ENCODE data around the gene ARID2. TPM values are rescaled to one million over a fixed set of nuclear protein-coding genes. Genes with fewer than 3 reads are reported as not detected.

The ARID2 gene
- total RNA-seq (73.4 TPM), polyA plus RNA-seq (10 to 100 TPM in 3 of 4 donors, 1 to 10 TPM in 1; 9.2 to 15.1 (median 12.2) TPM)

GRCh38 chr12:45729233-45730083, at the start of gene ARID2:
Gene ARID2 (plus strand): TSS chr12:45729706. CDS start chr12:45729837, 131 bp downstream.
- no peaks in the 10 kb centered on the region for H3K27me3 Mint-ChIP-seq
- H3K4me1 ChIP-seq (ENCODE audit: control insufficient read depth, insufficient read depth, low read length, poor library complexity, severe bottlenecking): peaks cover 50% of the 10 kb centered on the region
- ATAC-seq (ENCODE audit: low read depth in 2 of 2): peak; percentile 17 to 21
- H3K4me3 Mint-ChIP-seq: peak within 1 kb of the TSS; percentile 90 to 100 (median 98)
- no peaks in the 10 kb centered on the region for H3K9me3 ChIP-seq (ENCODE audit: control insufficient read depth in 2 of 2, low read length in 2 of 2)
- peak within 1 kb of the TSS; percentile 99 for H3K27ac ChIP-seq (ENCODE audit: insufficient read depth, low read length, poor library complexity, severe bottlenecking)
- H3K36me3 Mint-ChIP-seq: no peaks in the 10 kb centered on the region
- no peaks in the 10 kb centered on the region for H3K9me3 Mint-ChIP-seq
- H3K4me1 Mint-ChIP-seq: peaks cover 17 to 39% (median 27%) of the 10 kb centered on the region in 4 donors
- DNase-seq: peak; percentile 61 to 79 (median 73)
- no peaks in the 10 kb centered on the region for H3K27me3 ChIP-seq (ENCODE audit: control insufficient read depth, insufficient read depth, low read length)
- H3K4me3 ChIP-seq (ENCODE audit: low read depth, low read length): peak within 1 kb of the TSS; percentile 99
- H3K27ac Mint-ChIP-seq: peak within 1 kb of the TSS; percentile 93 to 99 (median 99)
- no peaks in the 10 kb centered on the region for H3K36me3 ChIP-seq (ENCODE audit: control insufficient read depth, insufficient read depth, low read length)

- Mint-ChIP-seq H3K27me3 (peaks cover 5% of the 10 kb centered on the region), H3K9me3 (peaks cover 0 to 4% (median 0%) of the 10 kb centered on the region in 7 donors), H3K4me3 (no peak overlapping the region), H3K4me1 (no peaks in the 10 kb centered on the region), H3K27ac (no peak overlapping the region), H3K36me3 (no peaks in the 10 kb centered on the region)
- ATAC-seq (ENCODE audit: low read depth in 2 of 2) (no peak), DNase-seq (no peak)
- Histone ChIP-seq H3K9me3 (ENCODE audit: control insufficient read depth in 2 of 2, low read length in 2 of 2) (no peaks in the 10 kb centered on the region), H3K4me1 (ENCODE audit: control insufficient read depth, insufficient read depth, low read length, poor library complexity, severe bottlenecking) (no peaks in the 10 kb centered on the region), H3K4me3 (ENCODE audit: low read depth, low read length) (no peak overlapping the region), H3K36me3 (ENCODE audit: control insufficient read depth, insufficient read depth, low read length) (no peaks in the 10 kb centered on the region), H3K27me3 (ENCODE audit: control insufficient read depth, insufficient read depth, low read length) (no peaks in the 10 kb centered on the region), H3K27ac (ENCODE audit: insufficient read depth, low read length, poor library complexity, severe bottlenecking) (no peak overlapping the region)
Observed at GRCh38 chr12:45680362-45680761, 49.1 kb upstream of the ARID2 start.

GRCh38 chr12:45681465-45681864, 48.0 kb upstream of the ARID2 start:
- Mint-ChIP-seq H3K36me3 (no peaks in the 10 kb centered on the region), H3K27ac (no peak overlapping the region), H3K27me3 (peaks cover 5% of the 10 kb centered on the region), H3K4me1 (no peaks in the 10 kb centered on the region), H3K4me3 (no peak overlapping the region), H3K9me3 (peaks cover 0 to 4% (median 0%) of the 10 kb centered on the region in 7 donors)
- Histone ChIP-seq H3K36me3 (ENCODE audit: control insufficient read depth, insufficient read depth, low read length) (no peaks in the 10 kb centered on the region), H3K4me3 (ENCODE audit: low read depth, low read length) (no peak overlapping the region), H3K27me3 (ENCODE audit: control insufficient read depth, insufficient read depth, low read length) (no peaks in the 10 kb centered on the region), H3K9me3 (ENCODE audit: control insufficient read depth in 2 of 2, low read length in 2 of 2) (no peaks in the 10 kb centered on the region), H3K27ac (ENCODE audit: insufficient read depth, low read length, poor library complexity, severe bottlenecking) (no peak overlapping the region), H3K4me1 (ENCODE audit: control insufficient read depth, insufficient read depth, low read length, poor library complexity, severe bottlenecking) (no peaks in the 10 kb centered on the region)
- no peak for DNase-seq
- ATAC-seq (ENCODE audit: low read depth in 2 of 2): no peak

GRCh38 chr12:45685680-45686079, 43.8 kb upstream of the ARID2 start:
- Mint-ChIP-seq H3K9me3 (peaks cover 0 to 4% (median 0%) of the 10 kb centered on the region in 7 donors), H3K4me3 (no peak overlapping the region), H3K36me3 (no peaks in the 10 kb centered on the region), H3K27me3 (peaks cover 17% of the 10 kb centered on the region), H3K27ac (no peak overlapping the region), H3K4me1 (no peaks in the 10 kb centered on the region)
- no peaks in the 10 kb centered on the region for H3K4me1 ChIP-seq (ENCODE audit: control insufficient read depth, insufficient read depth, low read length, poor library complexity, severe bottlenecking)
- H3K27ac ChIP-seq (ENCODE audit: insufficient read depth, low read length, poor library complexity, severe bottlenecking): no peak overlapping the region
- ATAC-seq (ENCODE audit: low read depth in 2 of 2) (no peak), DNase-seq (no peak)
- no peaks in the 10 kb centered on the region for H3K36me3 ChIP-seq (ENCODE audit: control insufficient read depth, insufficient read depth, low read length)
- no peak overlapping the region for H3K4me3 ChIP-seq (ENCODE audit: low read depth, low read length)
- H3K27me3 ChIP-seq (ENCODE audit: control insufficient read depth, insufficient read depth, low read length): peaks cover 2% of the 10 kb centered on the region
- H3K9me3 ChIP-seq (ENCODE audit: control insufficient read depth in 2 of 2, low read length in 2 of 2): no peaks in the 10 kb centered on the region

- H3K9me3 ChIP-seq (ENCODE audit: control insufficient read depth in 2 of 2, low read length in 2 of 2): no peaks in the 10 kb centered on the region
- ATAC-seq (ENCODE audit: low read depth in 2 of 2): no peak
- Mint-ChIP-seq H3K27me3 (peaks cover 17% of the 10 kb centered on the region), H3K4me3 (no peak overlapping the region), H3K27ac (no peak overlapping the region), H3K4me1 (no peaks in the 10 kb centered on the region), H3K36me3 (no peaks in the 10 kb centered on the region), H3K9me3 (peaks cover 0 to 4% (median 0%) of the 10 kb centered on the region in 7 donors)
- no peaks in the 10 kb centered on the region for H3K4me1 ChIP-seq (ENCODE audit: control insufficient read depth, insufficient read depth, low read length, poor library complexity, severe bottlenecking)
- H3K27ac ChIP-seq (ENCODE audit: insufficient read depth, low read length, poor library complexity, severe bottlenecking): no peak overlapping the region
- DNase-seq: no peak
- no peaks in the 10 kb centered on the region for H3K36me3 ChIP-seq (ENCODE audit: control insufficient read depth, insufficient read depth, low read length)
- H3K4me3 ChIP-seq (ENCODE audit: low read depth, low read length): no peak overlapping the region
- peaks cover 2% of the 10 kb centered on the region for H3K27me3 ChIP-seq (ENCODE audit: control insufficient read depth, insufficient read depth, low read length)
Observed at GRCh38 chr12:45687081-45688015, 42.2 kb upstream of the ARID2 start.

GRCh38 chr12:45688183-45688582, 41.3 kb upstream of the ARID2 start:
- no peaks in the 10 kb centered on the region for H3K4me1 ChIP-seq (ENCODE audit: control insufficient read depth, insufficient read depth, low read length, poor library complexity, severe bottlenecking)
- Mint-ChIP-seq H3K4me1 (no peaks in the 10 kb centered on the region), H3K9me3 (peaks cover 0 to 4% (median 0%) of the 10 kb centered on the region in 7 donors)

GRCh38 chr12:45695035-45695434, 34.5 kb upstream of the ARID2 start:
- Mint-ChIP-seq H3K9me3 (no peaks in the 10 kb centered on the region), H3K27me3 (peaks cover 8% of the 10 kb centered on the region), H3K36me3 (no peaks in the 10 kb centered on the region), H3K4me3 (no peak overlapping the region), H3K4me1 (peaks cover 0 to 2% (median 0%) of the 10 kb centered on the region in 4 donors), H3K27ac (no peak overlapping the region)
- DNase-seq (no peak), ATAC-seq (ENCODE audit: low read depth in 2 of 2) (no peak)
- no peaks in the 10 kb centered on the region for H3K9me3 ChIP-seq (ENCODE audit: control insufficient read depth in 2 of 2, low read length in 2 of 2)
- H3K27ac ChIP-seq (ENCODE audit: insufficient read depth, low read length, poor library complexity, severe bottlenecking): no peak overlapping the region
- H3K4me1 ChIP-seq (ENCODE audit: control insufficient read depth, insufficient read depth, low read length, poor library complexity, severe bottlenecking): no peaks in the 10 kb centered on the region
- no peak overlapping the region for H3K4me3 ChIP-seq (ENCODE audit: low read depth, low read length)
- H3K27me3 ChIP-seq (ENCODE audit: control insufficient read depth, insufficient read depth, low read length): peaks cover under 1% of the 10 kb centered on the region
- no peaks in the 10 kb centered on the region for H3K36me3 ChIP-seq (ENCODE audit: control insufficient read depth, insufficient read depth, low read length)

More at GRCh38 chr12:45688183-45688582, 41.3 kb upstream of the ARID2 start:
- Histone ChIP-seq H3K27me3 (ENCODE audit: control insufficient read depth, insufficient read depth, low read length) (peaks cover 2% of the 10 kb centered on the region), H3K9me3 (ENCODE audit: control insufficient read depth in 2 of 2, low read length in 2 of 2) (no peaks in the 10 kb centered on the region), H3K27ac (ENCODE audit: insufficient read depth, low read length, poor library complexity, severe bottlenecking) (no peak overlapping the region), H3K36me3 (ENCODE audit: control insufficient read depth, insufficient read depth, low read length) (no peaks in the 10 kb centered on the region), H3K4me3 (ENCODE audit: low read depth, low read length) (no peak overlapping the region)
- DNase-seq (no peak), ATAC-seq (ENCODE audit: low read depth in 2 of 2) (no peak)
- H3K36me3 Mint-ChIP-seq: no peaks in the 10 kb centered on the region
- no peak overlapping the region for H3K27ac Mint-ChIP-seq
- peaks cover 20% of the 10 kb centered on the region for H3K27me3 Mint-ChIP-seq
- no peak overlapping the region for H3K4me3 Mint-ChIP-seq

All from CD4-positive, CD25-positive, alpha-beta regulatory T cell (primary cell).